ENCODE measurements around the gene TUBD1.

DNA sequence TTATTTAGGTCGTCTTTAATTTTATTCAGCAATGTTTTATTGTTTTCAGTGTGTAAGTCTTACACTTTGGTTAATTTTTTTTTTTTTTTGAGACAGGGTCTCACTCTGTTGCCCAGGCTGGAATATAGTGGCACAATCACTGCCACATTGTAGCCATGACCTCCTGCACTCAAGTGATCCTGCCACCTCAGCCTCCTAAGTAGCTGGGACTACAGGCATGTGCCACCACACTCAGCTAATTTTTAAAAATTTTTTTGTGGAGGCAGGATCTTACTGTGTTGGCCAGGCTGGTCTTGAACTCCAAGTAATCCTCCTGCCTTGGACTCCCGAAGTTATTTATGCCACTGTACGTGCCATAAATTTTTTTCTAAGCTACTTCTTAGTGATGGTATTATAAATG lies 14.7 kb upstream of the TUBD1 start:
- TF ChIP-seq MYC (CRISPR knock-in tag; IDR thresholded peaks at IDR 0.05; ENCODE audit: borderline replicate concordance) (no peak), ASH2L (IDR thresholded peaks at IDR 0.05; ENCODE audit: insufficient read length, low read depth, low read length) (no peak)
